Measurements from ENCODE around the gene MRPL23. TPM values are rescaled to one million over a fixed set of nuclear protein-coding genes. Genes with fewer than 3 reads are reported as not detected.

MRPL23 gene
- total RNA-seq, 2 donors from 2014 or later, result 69.9 to 109 TPM

GRCh38 chr11:1917523-1918435 is 29.4 kb upstream of the MRPL23 start:
- Histone ChIP-seq H3K4me3 (ENCODE audit: low read length) (no peak overlapping the region), H3K4me1 (ENCODE audit: control insufficient read depth, insufficient read depth, low read length) (no peaks in the 10 kb centered on the region), H3K9me3 (ENCODE audit: control insufficient read depth, low read length) (no peaks in the 10 kb centered on the region), H3K36me3 (ENCODE audit: control insufficient read depth, insufficient read depth, low read length) (no peaks in the 10 kb centered on the region), H3K9ac (ENCODE audit: extremely low read depth, low read length, poor library complexity, severe bottlenecking) (no peak overlapping the region), H3K27me3 (ENCODE audit: control insufficient read depth, insufficient read depth, low read length, poor library complexity, severe bottlenecking) (no peaks in the 10 kb centered on the region), H3K27ac (ENCODE audit: low read depth, low read length) (no peak overlapping the region)
- no peaks in the 10 kb centered on the region for H3K4me1 Mint-ChIP-seq
- 84% methylated on average over 13 to 34 of the region's 34 CpGs for WGBS, 2 experiments (ENCODE audit: insufficient coverage in 1 of 2, insufficient read length in 1 of 2)
- H3K36me3 Mint-ChIP-seq (ENCODE audit: low read depth), result no peaks in the 10 kb centered on the region
- peaks cover 2% of the 10 kb centered on the region for H3K27me3 Mint-ChIP-seq (ENCODE audit: insufficient read depth)
- DNase-seq, result peak; percentile 76
- no peak overlapping the region for H3K27ac Mint-ChIP-seq
- H3K9me3 Mint-ChIP-seq, result peaks cover 5% of the 10 kb centered on the region
- H3K4me3 Mint-ChIP-seq, result no peak overlapping the region
- peak; percentile 76 for TF ChIP-seq CTCF (conservative IDR thresholded peaks at IDR 0.05)

GRCh38 chr11:1918436-1919315 is 28.5 kb upstream of the MRPL23 start:
- Mint-ChIP-seq H3K4me3 (no peak overlapping the region), H3K27ac (no peak overlapping the region), H3K36me3 (ENCODE audit: low read depth) (no peaks in the 10 kb centered on the region), H3K9me3 (peaks cover 5% of the 10 kb centered on the region), H3K27me3 (ENCODE audit: insufficient read depth) (no peaks in the 10 kb centered on the region), H3K4me1 (no peaks in the 10 kb centered on the region)
- H3K4me3 ChIP-seq (ENCODE audit: low read length), result no peak overlapping the region
- no peak for DNase-seq
- H3K36me3 ChIP-seq (ENCODE audit: control insufficient read depth, insufficient read depth, low read length), result no peaks in the 10 kb centered on the region
- no peak for TF ChIP-seq CTCF (conservative IDR thresholded peaks at IDR 0.05)
- H3K27me3 ChIP-seq (ENCODE audit: control insufficient read depth, insufficient read depth, low read length, poor library complexity, severe bottlenecking), result no peaks in the 10 kb centered on the region
- no peaks in the 10 kb centered on the region for H3K4me1 ChIP-seq (ENCODE audit: control insufficient read depth, insufficient read depth, low read length)
- H3K27ac ChIP-seq (ENCODE audit: low read depth, low read length), result no peak overlapping the region
- 93 to 94% methylated on average over 10 to 29 of the region's 29 CpGs for WGBS, 2 experiments (ENCODE audit: insufficient coverage in 1 of 2, insufficient read length in 1 of 2)
- no peak overlapping the region for H3K9ac ChIP-seq (ENCODE audit: extremely low read depth, low read length, poor library complexity, severe bottlenecking)
- H3K9me3 ChIP-seq (ENCODE audit: control insufficient read depth, low read length), result no peaks in the 10 kb centered on the region

- Mint-ChIP-seq H3K4me3 (no peak within 1 kb of the TSS), H3K36me3 (ENCODE audit: low read depth) (no peaks in the 10 kb centered on the region), H3K9me3 (peaks cover 5% of the 10 kb centered on the region), H3K27me3 (ENCODE audit: insufficient read depth) (no peaks in the 10 kb centered on the region), H3K27ac (no peak within 1 kb of the TSS), H3K4me1 (no peaks in the 10 kb centered on the region)
- Histone ChIP-seq H3K9ac (ENCODE audit: extremely low read depth, low read length, poor library complexity, severe bottlenecking) (no peak within 1 kb of the TSS), H3K36me3 (ENCODE audit: control insufficient read depth, insufficient read depth, low read length) (no peaks in the 10 kb centered on the region), H3K27ac (ENCODE audit: low read depth, low read length) (no peak within 1 kb of the TSS), H3K9me3 (ENCODE audit: control insufficient read depth, low read length) (no peaks in the 10 kb centered on the region), H3K4me3 (ENCODE audit: low read length) (no peak within 1 kb of the TSS), H3K27me3 (ENCODE audit: control insufficient read depth, insufficient read depth, low read length, poor library complexity, severe bottlenecking) (no peaks in the 10 kb centered on the region), H3K4me1 (ENCODE audit: control insufficient read depth, insufficient read depth, low read length) (no peaks in the 10 kb centered on the region)
- 84 to 85% methylated on average over 16 to 31 of the region's 31 CpGs for WGBS, 2 experiments (ENCODE audit: insufficient coverage in 1 of 2, insufficient read length in 1 of 2)
- no peak for DNase-seq
- peak; percentile 35 for TF ChIP-seq CTCF (conservative IDR thresholded peaks at IDR 0.05)
Observed at GRCh38 chr11:1919391-1920127, 27.6 kb upstream of the MRPL23 start, which contains the start of gene TNNT3. TNNT3 (plus strand) TSS chr11:1919703; CDS start chr11:1922875, 3,172 bp downstream.
